Measurements from ENCODE around the gene KCNJ1. TPM values are rescaled to one million over a fixed set of nuclear protein-coding genes. Genes with fewer than 3 reads are reported as not detected.

The KCNJ1 gene
- total RNA-seq, 1 donor from 2014 or later, result not detected

DNA sequence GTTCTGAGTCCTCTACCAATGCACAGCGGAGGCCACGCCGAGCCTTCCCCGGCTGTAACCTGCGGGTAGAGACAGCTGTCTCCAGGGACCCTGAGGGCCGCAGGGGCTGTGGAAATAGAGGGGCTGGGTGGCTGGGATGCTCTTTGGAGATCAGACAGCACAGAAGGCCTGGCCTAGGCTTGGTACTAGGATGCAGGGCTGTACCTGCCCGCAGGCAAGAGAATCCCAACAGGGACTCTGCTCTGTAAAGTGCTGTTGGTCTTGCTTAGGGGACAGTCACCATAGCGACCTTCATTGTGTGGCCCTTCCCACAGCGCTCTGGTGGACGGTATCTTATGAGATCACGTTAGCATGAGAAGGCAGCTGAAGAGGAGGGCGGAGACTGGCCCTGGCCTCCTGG, 12.7 kb upstream of the KCNJ1 start:
- Mint-ChIP-seq H3K9me3 (ENCODE audit: low read depth) (no peaks in the 10 kb centered on the region), H3K4me3 (ENCODE audit: low read depth) (no peak overlapping the region)
- DNase-seq (ENCODE audit: low spot score, unreplicated experiment), result no peak

DNA sequence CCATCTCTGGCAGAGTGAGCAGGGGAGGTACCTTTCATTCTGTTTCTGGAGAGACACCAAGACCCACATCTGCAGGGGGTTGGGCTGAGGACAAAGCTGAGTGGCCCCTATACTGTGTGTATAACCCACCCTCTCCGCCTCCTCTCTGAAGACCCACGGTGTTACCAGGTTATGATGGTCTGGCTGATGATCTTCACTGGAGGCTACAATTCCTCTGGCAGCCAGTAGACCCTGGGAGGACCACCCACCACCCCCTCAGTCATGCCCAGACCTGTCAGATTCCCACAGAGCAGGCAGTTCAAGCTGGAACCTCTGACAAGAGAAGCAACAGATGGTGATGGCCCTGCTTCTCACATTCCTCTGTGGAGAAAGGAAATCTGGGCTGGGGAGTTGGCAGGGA, 11.4 kb upstream of the KCNJ1 start:
- Mint-ChIP-seq H3K4me1 (ENCODE audit: low read depth) (peaks cover 2% of the 10 kb centered on the region), H3K4me3 (ENCODE audit: low read depth) (no peak overlapping the region), H3K27me3 (peaks cover 38% of the 10 kb centered on the region), H3K36me3 (ENCODE audit: insufficient read depth) (no peaks in the 10 kb centered on the region), H3K27ac (no peak overlapping the region), H3K9me3 (ENCODE audit: low read depth) (no peaks in the 10 kb centered on the region)
- no peak for TF ChIP-seq CTCF (IDR thresholded peaks at IDR 0.05; ENCODE audit: unreplicated experiment)
- DNase-seq (ENCODE audit: low spot score, unreplicated experiment), result no peak

More for the DNA sequence above, 12.7 kb upstream of the KCNJ1 start:
- Mint-ChIP-seq H3K36me3 (ENCODE audit: insufficient read depth) (no peaks in the 10 kb centered on the region), H3K27ac (no peak overlapping the region), H3K27me3 (peaks cover 37% of the 10 kb centered on the region), H3K4me1 (ENCODE audit: low read depth) (peaks cover 2% of the 10 kb centered on the region)
- no peak for TF ChIP-seq CTCF (IDR thresholded peaks at IDR 0.05; ENCODE audit: unreplicated experiment)

DNA sequence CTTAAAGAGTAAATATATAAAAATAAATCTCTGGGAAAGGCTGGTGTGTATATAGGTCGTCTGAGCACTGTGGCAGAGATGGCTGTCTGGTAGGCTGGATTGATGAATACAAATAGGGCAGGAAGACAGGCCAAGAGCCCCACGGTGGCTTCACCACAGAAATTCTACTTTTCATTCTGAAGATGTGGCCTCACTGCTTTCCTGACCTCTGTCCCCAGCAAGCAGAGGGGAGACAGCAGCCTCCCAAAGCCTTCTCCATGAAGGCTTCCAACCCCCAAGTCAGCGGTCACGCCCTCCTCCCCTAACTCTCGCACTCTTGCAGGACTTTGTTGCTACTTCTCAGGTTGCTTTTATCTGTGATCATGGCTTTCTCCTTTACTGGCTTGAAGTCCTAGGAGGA, 10.6 kb upstream of the KCNJ1 start:
- TF ChIP-seq CTCF (IDR thresholded peaks at IDR 0.05; ENCODE audit: unreplicated experiment), result no peak
- Mint-ChIP-seq H3K27me3 (peaks cover 38% of the 10 kb centered on the region), H3K36me3 (ENCODE audit: insufficient read depth) (no peaks in the 10 kb centered on the region), H3K4me3 (ENCODE audit: low read depth) (no peak overlapping the region), H3K27ac (no peak overlapping the region), H3K4me1 (ENCODE audit: low read depth) (peaks cover 2% of the 10 kb centered on the region), H3K9me3 (ENCODE audit: low read depth) (no peaks in the 10 kb centered on the region)
- DNase-seq (ENCODE audit: low spot score, unreplicated experiment), result no peak

DNA sequence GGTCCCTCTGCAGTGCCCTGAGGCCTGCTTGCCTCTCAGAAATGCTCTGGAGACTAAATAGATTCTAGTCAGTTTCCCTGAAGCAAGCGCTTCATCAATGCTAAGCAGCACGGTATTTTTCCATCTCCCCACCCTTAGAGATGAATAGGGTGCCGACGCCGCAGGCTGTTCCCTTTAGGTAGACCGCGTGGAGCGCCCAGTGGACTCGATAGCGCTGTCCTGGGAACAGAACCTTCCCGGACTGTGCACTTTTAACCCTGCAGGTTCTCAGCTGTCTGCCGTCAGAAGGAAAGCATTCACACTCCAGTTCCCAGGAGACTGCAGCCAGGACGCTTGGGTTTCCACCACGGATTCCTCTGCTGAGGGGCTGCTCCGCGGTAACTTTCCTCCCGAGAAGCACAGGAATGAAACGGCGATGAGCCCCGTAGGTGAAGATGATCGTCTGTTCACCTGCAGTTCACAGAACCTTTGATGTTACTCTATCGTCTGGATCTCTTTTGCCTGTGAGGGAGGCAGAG, 9.1 kb upstream of the KCNJ1 start:
- Mint-ChIP-seq H3K4me1 (ENCODE audit: low read depth) (peaks cover 4% of the 10 kb centered on the region), H3K9me3 (ENCODE audit: low read depth) (no peaks in the 10 kb centered on the region), H3K27me3 (peaks cover 39% of the 10 kb centered on the region), H3K36me3 (ENCODE audit: insufficient read depth) (no peaks in the 10 kb centered on the region), H3K4me3 (ENCODE audit: low read depth) (no peak overlapping the region), H3K27ac (no peak overlapping the region)
- DNase-seq (ENCODE audit: low spot score, unreplicated experiment), result no peak
- no peak for TF ChIP-seq CTCF (IDR thresholded peaks at IDR 0.05; ENCODE audit: unreplicated experiment)

DNA sequence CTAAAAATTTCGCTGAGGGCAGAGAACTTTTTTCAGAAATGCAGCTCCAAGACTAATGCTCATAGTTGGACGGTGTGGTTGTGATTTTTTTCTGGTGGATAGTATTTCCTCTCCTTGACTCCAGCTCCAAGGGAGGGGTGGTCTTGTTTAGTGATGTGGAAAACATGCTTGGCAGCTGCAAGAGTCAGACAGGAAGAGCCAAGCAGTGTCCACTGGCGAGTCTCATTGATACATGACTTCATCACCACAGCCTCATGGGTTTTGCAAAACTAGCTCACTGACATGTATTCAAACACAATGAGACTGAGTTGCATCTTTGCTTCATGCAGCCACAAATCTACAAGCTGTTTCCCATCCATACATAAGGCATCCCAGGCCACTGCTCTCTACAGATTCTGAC, 7.3 kb upstream of the KCNJ1 start:
- TF ChIP-seq CTCF (IDR thresholded peaks at IDR 0.05; ENCODE audit: unreplicated experiment), result no peak
- DNase-seq (ENCODE audit: low spot score, unreplicated experiment), result no peak
- Mint-ChIP-seq H3K27ac (no peak overlapping the region), H3K36me3 (ENCODE audit: insufficient read depth) (no peaks in the 10 kb centered on the region), H3K9me3 (ENCODE audit: low read depth) (no peaks in the 10 kb centered on the region), H3K27me3 (peaks cover 39% of the 10 kb centered on the region), H3K4me3 (ENCODE audit: low read depth) (no peak overlapping the region), H3K4me1 (ENCODE audit: low read depth) (peaks cover 4% of the 10 kb centered on the region)
